Measurements from ENCODE around the gene IREB2. TPM values are rescaled to one million over a fixed set of nuclear protein-coding genes. Genes with fewer than 3 reads are reported as not detected.

The IREB2 gene
- total RNA-seq, 1 experiment from 2014 or later = 84.5 TPM

DNA sequence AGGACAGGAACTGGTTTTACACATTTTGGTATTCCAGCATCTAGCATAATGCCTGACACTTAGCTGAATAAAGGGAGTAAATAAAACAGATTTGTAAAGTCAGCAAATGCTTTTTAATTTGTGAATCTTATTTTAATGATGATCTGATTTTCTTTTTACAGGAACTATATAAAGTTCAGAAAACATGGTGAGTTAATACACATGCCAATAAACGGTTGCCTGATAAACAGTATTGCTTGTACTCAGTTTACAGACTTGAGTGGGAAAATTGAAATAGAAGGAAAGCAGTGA is 103.7 kb downstream of the IREB2 start:
- no TSS peak for BruUV-seq (replicated peaks)
- peak overlapping the region; percentile 79 for H3K4me3 Mint-ChIP-seq (ENCODE audit: low read depth, unreplicated experiment)
- CTCF ChIA-PET = interaction anchor here (1.0 kb wide), 1 partner anchor 33 kb away, joined by 3 read pairs; no protein-coding TSS in a partner anchor

DNA sequence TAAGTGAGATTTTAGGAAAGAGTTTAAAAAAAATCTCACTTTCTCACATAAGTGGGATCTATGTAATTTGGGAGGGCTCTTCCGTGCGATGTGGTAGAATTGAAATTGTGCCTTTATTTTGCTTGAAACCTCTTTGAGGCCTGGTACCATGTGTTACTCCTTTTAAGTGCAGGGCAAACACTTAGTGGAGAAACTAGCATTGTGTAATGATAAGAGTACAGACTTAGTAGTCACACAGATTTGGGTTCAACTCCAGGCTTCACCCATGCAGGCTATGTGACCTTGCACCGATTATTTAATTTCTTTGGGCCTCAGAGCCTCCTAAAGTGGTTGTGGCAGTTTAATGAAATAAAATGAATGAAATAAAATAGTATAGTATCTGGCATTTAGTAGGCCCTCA is 104.6 kb downstream of the IREB2 start:
- Mint-ChIP-seq H3K4me3 (ENCODE audit: low read depth, unreplicated experiment) (peak overlapping the region; percentile 79), H3K4me1 (ENCODE audit: low read depth, unreplicated experiment) (peaks cover 15% of the 10 kb centered on the region), H3K27ac (ENCODE audit: unreplicated experiment) (no peak overlapping the region), H3K9me3 (ENCODE audit: low read depth, unreplicated experiment) (no peaks in the 10 kb centered on the region), H3K27me3 (ENCODE audit: unreplicated experiment) (no peaks in the 10 kb centered on the region), H3K36me3 (ENCODE audit: insufficient read depth, unreplicated experiment) (peaks cover 61% of the 10 kb centered on the region)
- intact Hi-C loops (cut with micrococcal nuclease; ENCODE audit: unreplicated experiment) = no loop called here
- BruUV-seq (replicated peaks) = no TSS peak
- no peak for DNase-seq
- CTCF ChIA-PET = interaction anchor here (0.7 kb wide), 1 partner anchor 535 kb away, joined by 3 read pairs; no protein-coding TSS in a partner anchor
- TF ChIP-seq, protein P1, sequence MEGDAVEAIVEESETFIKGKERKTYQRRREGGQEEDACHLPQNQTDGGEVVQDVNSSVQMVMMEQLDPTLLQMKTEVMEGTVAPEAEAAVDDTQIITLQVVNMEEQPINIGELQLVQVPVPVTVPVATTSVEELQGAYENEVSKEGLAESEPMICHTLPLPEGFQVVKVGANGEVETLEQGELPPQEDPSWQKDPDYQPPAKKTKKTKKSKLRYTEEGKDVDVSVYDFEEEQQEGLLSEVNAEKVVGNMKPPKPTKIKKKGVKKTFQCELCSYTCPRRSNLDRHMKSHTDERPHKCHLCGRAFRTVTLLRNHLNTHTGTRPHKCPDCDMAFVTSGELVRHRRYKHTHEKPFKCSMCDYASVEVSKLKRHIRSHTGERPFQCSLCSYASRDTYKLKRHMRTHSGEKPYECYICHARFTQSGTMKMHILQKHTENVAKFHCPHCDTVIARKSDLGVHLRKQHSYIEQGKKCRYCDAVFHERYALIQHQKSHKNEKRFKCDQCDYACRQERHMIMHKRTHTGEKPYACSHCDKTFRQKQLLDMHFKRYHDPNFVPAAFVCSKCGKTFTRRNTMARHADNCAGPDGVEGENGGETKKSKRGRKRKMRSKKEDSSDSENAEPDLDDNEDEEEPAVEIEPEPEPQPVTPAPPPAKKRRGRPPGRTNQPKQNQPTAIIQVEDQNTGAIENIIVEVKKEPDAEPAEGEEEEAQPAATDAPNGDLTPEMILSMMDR (IDR thresholded peaks at IDR 0.05; ENCODE audit: unreplicated experiment) = no peak

More for the DNA sequence above, 103.7 kb downstream of the IREB2 start:
- intact Hi-C loops (cut with micrococcal nuclease; ENCODE audit: unreplicated experiment) = no loop called here
- Mint-ChIP-seq H3K9me3 (ENCODE audit: low read depth, unreplicated experiment) (no peaks in the 10 kb centered on the region), H3K4me1 (ENCODE audit: low read depth, unreplicated experiment) (peaks cover 15% of the 10 kb centered on the region), H3K36me3 (ENCODE audit: insufficient read depth, unreplicated experiment) (peaks cover 56% of the 10 kb centered on the region), H3K27ac (ENCODE audit: unreplicated experiment) (peak overlapping the region; percentile 90), H3K27me3 (ENCODE audit: unreplicated experiment) (no peaks in the 10 kb centered on the region)
- TF ChIP-seq, protein P1 (IDR thresholded peaks at IDR 0.05; ENCODE audit: unreplicated experiment) = no peak
- no peak for DNase-seq

DNA sequence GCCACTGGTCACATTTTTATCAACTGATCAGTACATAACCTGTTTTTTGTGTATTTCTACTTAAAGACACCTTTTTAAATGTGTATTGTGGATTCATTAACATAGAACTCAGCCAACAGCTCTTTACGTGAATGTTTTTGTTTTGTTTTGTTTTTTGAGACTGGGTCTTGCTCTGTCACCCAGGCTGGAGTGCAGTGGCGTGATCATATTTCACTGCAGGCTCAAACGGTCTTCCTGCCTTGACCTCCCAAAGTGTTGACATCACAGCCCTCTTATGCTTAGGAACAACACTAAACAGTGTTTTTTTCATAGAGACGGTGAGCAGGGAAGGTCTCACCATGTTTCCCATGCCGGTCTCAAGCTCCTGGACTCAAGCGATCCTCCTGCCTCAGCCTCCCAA is 112.2 kb downstream of the IREB2 start:
- intact Hi-C loops (cut with micrococcal nuclease; ENCODE audit: unreplicated experiment) = no loop called here
- Mint-ChIP-seq H3K27ac (ENCODE audit: unreplicated experiment) (no peak overlapping the region), H3K9me3 (ENCODE audit: low read depth, unreplicated experiment) (no peaks in the 10 kb centered on the region), H3K36me3 (ENCODE audit: insufficient read depth, unreplicated experiment) (peaks cover 38% of the 10 kb centered on the region), H3K4me3 (ENCODE audit: low read depth, unreplicated experiment) (no peak overlapping the region), H3K27me3 (ENCODE audit: unreplicated experiment) (no peaks in the 10 kb centered on the region), H3K4me1 (ENCODE audit: low read depth, unreplicated experiment) (no peaks in the 10 kb centered on the region)
- DNase-seq = no peak
- BruUV-seq (replicated peaks) = no TSS peak
- TF ChIP-seq, protein P1 (IDR thresholded peaks at IDR 0.05; ENCODE audit: unreplicated experiment) = no peak
- CTCF ChIA-PET = no interaction called here

DNA sequence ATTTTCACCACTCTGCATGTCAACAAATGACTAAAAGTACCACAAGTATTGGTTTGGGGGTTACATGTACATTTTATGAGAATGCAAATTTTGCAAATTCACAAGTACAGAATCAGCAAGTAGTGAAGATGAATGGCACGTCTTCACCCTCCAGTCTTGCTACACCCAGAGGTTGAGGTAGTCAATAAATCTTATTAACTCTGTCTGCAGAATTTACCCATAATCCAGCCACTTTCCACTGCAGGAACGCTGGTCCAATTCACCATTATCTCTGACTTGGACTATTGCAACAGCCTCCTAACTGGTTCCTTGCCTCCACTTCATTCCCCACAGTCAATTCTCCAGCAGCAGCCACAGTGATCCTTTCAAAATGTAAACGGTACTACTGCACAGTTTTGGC is 112.8 kb downstream of the IREB2 start:
- CTCF ChIA-PET = no interaction called here
- Mint-ChIP-seq H3K27me3 (ENCODE audit: unreplicated experiment) (no peaks in the 10 kb centered on the region), H3K27ac (ENCODE audit: unreplicated experiment) (no peak overlapping the region), H3K36me3 (ENCODE audit: insufficient read depth, unreplicated experiment) (peaks cover 32% of the 10 kb centered on the region), H3K4me1 (ENCODE audit: low read depth, unreplicated experiment) (no peaks in the 10 kb centered on the region), H3K9me3 (ENCODE audit: low read depth, unreplicated experiment) (no peaks in the 10 kb centered on the region), H3K4me3 (ENCODE audit: low read depth, unreplicated experiment) (no peak overlapping the region)
- DNase-seq = no peak
- TF ChIP-seq, protein P1 (IDR thresholded peaks at IDR 0.05; ENCODE audit: unreplicated experiment) = no peak
- BruUV-seq (replicated peaks) = no TSS peak
- intact Hi-C loops (cut with micrococcal nuclease; ENCODE audit: unreplicated experiment) = no loop called here

Other genes starting within 250 kb of the IREB2 start
- 0.45 and 0.49 TPM in 2 replicates for gene ACSBG1, start 203.7 kb upstream of the IREB2 start, total RNA-seq (2022)
- 52.1 and 53.6 TPM in 2 replicates for gene DNAJA4, start 173.7 kb upstream of the IREB2 start, total RNA-seq (2022)
- 67.8 and 72.8 TPM in 2 replicates for gene SKIC8, start 138.6 kb upstream of the IREB2 start, total RNA-seq (2022)
- gene CRABP1, start 97.9 kb upstream of the IREB2 start, total RNA-seq (2022) = 0.51 TPM in 1 of 2 replicates, not detected in the other
- gene HYKK, start 69.4 kb downstream of the IREB2 start, total RNA-seq (2022) = 11.6 and 15.7 TPM in 2 replicates
- gene PSMA4, start 102.2 kb downstream of the IREB2 start, total RNA-seq (2022) = 358 and 376 TPM in 2 replicates
- gene CHRNA5, start 127.3 kb downstream of the IREB2 start, total RNA-seq (2022) = 34.9 and 47.0 TPM in 2 replicates
- not detected in 2 replicates for gene CHRNA3, start 182.8 kb downstream of the IREB2 start, total RNA-seq (2022)
- not detected in 2 replicates for gene CHRNB4, start 203.0 kb downstream of the IREB2 start, total RNA-seq (2022)